HEK293 (cell line): ENCODE data around the gene BRPF1.

Experiments used
- CTCF ChIA-PET: fragments of 350-600 bp; formaldehyde crosslinking; extraction: SDS; loops from one replicate; lab custom pipeline; 2021; ENCODE audit warnings: antibody characterized with exemption; lab: Yijun Ruan, JAX
- POLR2A ChIA-PET: fragments of 300-600 bp; formaldehyde crosslinking; extraction: SDS; loops from one replicate; lab custom pipeline; 2020; ENCODE audit warnings: antibody characterized with exemption, inconsistent platforms; lab: Yijun Ruan, JAX
- H3K27ac ChIP-seq: fragments of 200-500 bp; sonication (Bioruptor generic); 2 replicates; pipeline ENCODE4 v1.5.1; 2014; ENCODE audit warnings: low read depth, low read length, control low read depth, inconsistent platforms; ENCODE audit errors: extremely low read depth
- H3K36me3 ChIP-seq, 2 experiments: fragments of 200-500 bp in 1 of 2; sonication (Bioruptor generic) in 1 of 2; 1 replicate in 1 of 2; 2 replicates in 1 of 2; pipeline ENCODE4 v1.5.1; 2014 to 2017; ENCODE audit warnings: inconsistent platforms in 2 of 2, low read length in 2 of 2; ENCODE audit not compliant: control insufficient read depth in 2 of 2, insufficient read depth in 1 of 2
- H3K4me1 ChIP-seq: fragments of 200-500 bp; sonication (Bioruptor generic); 2 replicates; pipeline ENCODE4 v1.5.1; 2014; ENCODE audit warnings: mild to moderate bottlenecking, low read length, inconsistent platforms; ENCODE audit not compliant: control insufficient read depth, insufficient read depth
- H3K4me3 ChIP-seq: 2 replicates; pipeline ENCODE4 v1.5.1; 2011; ENCODE audit warnings: low read depth, mild to moderate bottlenecking, control low read depth, low read length, moderate library complexity
- H3K9me3 ChIP-seq: fragments of 200-500 bp; sonication (Bioruptor generic); 2 replicates; pipeline ENCODE4 v1.5.1; 2014; ENCODE audit warnings: low read depth, low read length, inconsistent platforms; ENCODE audit not compliant: control insufficient read depth, insufficient read depth
- GLIS1 ChIP-seq: fragments of 450-650 bp; formaldehyde crosslinking; IDR thresholded peaks from 2 replicates; pipeline ENCODE4 v1.5.1; 2016; ENCODE audit warnings: missing biosample characterization, missing genetic modification characterization
- KLF1 ChIP-seq: fragments of 450-650 bp; formaldehyde crosslinking; IDR thresholded peaks from 2 replicates; pipeline ENCODE4 v1.5.1; 2016; ENCODE audit warnings: missing biosample characterization, missing genetic modification characterization
- KLF10 ChIP-seq: fragments of 450-650 bp; IDR thresholded peaks from 2 replicates; pipeline ENCODE4 v1.5.1; 2018; ENCODE audit warnings: missing biosample characterization, mild to moderate bottlenecking, missing genetic modification characterization
- KLF7 ChIP-seq: fragments of 450-650 bp; formaldehyde crosslinking; IDR thresholded peaks from 2 replicates; pipeline ENCODE4 v1.5.1; 2016; ENCODE audit warnings: missing biosample characterization, missing genetic modification characterization, borderline replicate concordance
- SCRT2 ChIP-seq: fragments of 450-650 bp; formaldehyde crosslinking; IDR thresholded peaks from 2 replicates; pipeline ENCODE4 v1.5.1; 2016; ENCODE audit warnings: missing biosample characterization, missing genetic modification characterization
- ZIC2 ChIP-seq: fragments of 450-650 bp; formaldehyde crosslinking; IDR thresholded peaks from 2 replicates; pipeline ENCODE4 v1.5.1; 2016; ENCODE audit warnings: missing biosample characterization, missing genetic modification characterization
- ZNF112 ChIP-seq: fragments of 450-650 bp; formaldehyde crosslinking; IDR thresholded peaks from 2 replicates; pipeline ENCODE4 v1.5.0; 2017; ENCODE audit warnings: missing biosample characterization, missing genetic modification characterization
- ZNF132 ChIP-seq: fragments of 450-650 bp; formaldehyde crosslinking; IDR thresholded peaks from 2 replicates; pipeline ENCODE4 v1.5.1; 2017; ENCODE audit warnings: missing biosample characterization, missing genetic modification characterization, borderline replicate concordance
- ZNF140 ChIP-seq: fragments of 450-650 bp; formaldehyde crosslinking; IDR thresholded peaks from 2 replicates; pipeline ENCODE4 v1.5.1; 2016; ENCODE audit warnings: missing biosample characterization, missing genetic modification characterization
- ZNF2 ChIP-seq: fragments of 450-650 bp; formaldehyde crosslinking; IDR thresholded peaks from 2 replicates; pipeline ENCODE4 v1.5.1; 2016; ENCODE audit warnings: missing biosample characterization, missing genetic modification characterization
- ZNF214 ChIP-seq: fragments of 450-650 bp; formaldehyde crosslinking; IDR thresholded peaks from 2 replicates; pipeline ENCODE4 v1.5.1; 2017; ENCODE audit warnings: missing biosample characterization, mild to moderate bottlenecking, missing genetic modification characterization, borderline replicate concordance
- ZNF311 ChIP-seq: fragments of 450-650 bp; formaldehyde crosslinking; IDR thresholded peaks from 2 replicates; pipeline ENCODE4 v1.5.1; 2017; ENCODE audit warnings: missing biosample characterization, missing genetic modification characterization, borderline replicate concordance
- ZNF341 ChIP-seq: fragments of 450-650 bp; formaldehyde crosslinking; IDR thresholded peaks from 2 replicates; pipeline ENCODE4; 2016; ENCODE audit warnings: low read depth, missing biosample characterization, missing genetic modification characterization
- ZNF600 ChIP-seq: fragments of 450-650 bp; formaldehyde crosslinking; IDR thresholded peaks from 2 replicates; pipeline ENCODE4 v1.5.1; 2016; ENCODE audit warnings: missing biosample characterization, missing genetic modification characterization
- ZNF626 ChIP-seq: fragments of 450-650 bp; sonication (Bioruptor Pico); formaldehyde crosslinking; IDR thresholded peaks from 2 replicates; pipeline ENCODE4 v1.5.1; 2018; ENCODE audit warnings: missing biosample characterization, missing genetic modification characterization, inconsistent platforms
- ZNF768 ChIP-seq: fragments of 450-650 bp; formaldehyde crosslinking; IDR thresholded peaks from 2 replicates; pipeline ENCODE4 v1.5.1; 2018; ENCODE audit warnings: missing biosample characterization, mild to moderate bottlenecking, missing genetic modification characterization
- ZSCAN16 ChIP-seq: fragments of 450-650 bp; formaldehyde crosslinking; IDR thresholded peaks from 2 replicates; pipeline ENCODE4 v1.5.1; 2016; ENCODE audit warnings: missing biosample characterization, missing genetic modification characterization
- TF ChIP-seq, protein P1 (sequence below): fragments of 450-650 bp; formaldehyde crosslinking; optimal IDR thresholded peaks from 2 replicates; pipeline ENCODE3; 2016; ENCODE audit warnings: missing biosample characterization, mild to moderate bottlenecking, missing genetic modification characterization
- TF ChIP-seq, protein P2 (sequence below): fragments of 450-650 bp; formaldehyde crosslinking; IDR thresholded peaks from 2 replicates; pipeline ENCODE4 v1.5.1; 2016; ENCODE audit warnings: missing biosample characterization, missing genetic modification characterization
- TF ChIP-seq, protein P3 (sequence below): fragments of 450-650 bp; formaldehyde crosslinking; IDR thresholded peaks from 2 replicates; pipeline ENCODE4 v1.5.1; 2016; ENCODE audit warnings: missing biosample characterization, missing genetic modification characterization
- TF ChIP-seq, protein P4 (sequence below): fragments of 450-650 bp; formaldehyde crosslinking; IDR thresholded peaks from 2 replicates; pipeline ENCODE4; 2016; ENCODE audit warnings: missing biosample characterization, missing genetic modification characterization
- TF ChIP-seq, protein P5 (sequence below): fragments of 450-650 bp; formaldehyde crosslinking; IDR thresholded peaks from 2 replicates; pipeline ENCODE4 v1.5.1; 2016; ENCODE audit warnings: missing biosample characterization, missing genetic modification characterization

The BRPF1 gene

DNA sequence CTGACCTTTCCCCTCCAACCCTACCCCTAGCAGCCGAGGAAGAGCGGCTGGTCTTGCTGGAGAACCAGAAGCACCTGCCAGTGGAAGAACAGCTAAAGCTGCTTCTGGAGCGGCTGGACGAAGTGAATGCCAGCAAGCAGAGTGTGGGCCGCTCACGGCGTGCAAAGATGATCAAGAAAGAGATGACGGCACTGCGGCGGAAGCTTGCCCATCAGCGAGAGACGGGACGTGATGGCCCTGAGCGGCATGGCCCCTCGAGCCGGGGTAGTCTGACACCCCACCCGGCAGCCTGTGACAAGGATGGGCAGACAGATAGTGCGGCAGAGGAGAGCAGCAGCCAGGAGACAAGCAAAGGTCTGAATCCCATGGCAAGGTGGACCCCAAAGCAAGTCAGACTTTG, 12.0 kb downstream of the BRPF1 start (continued):
- TF ChIP-seq, protein P1, sequence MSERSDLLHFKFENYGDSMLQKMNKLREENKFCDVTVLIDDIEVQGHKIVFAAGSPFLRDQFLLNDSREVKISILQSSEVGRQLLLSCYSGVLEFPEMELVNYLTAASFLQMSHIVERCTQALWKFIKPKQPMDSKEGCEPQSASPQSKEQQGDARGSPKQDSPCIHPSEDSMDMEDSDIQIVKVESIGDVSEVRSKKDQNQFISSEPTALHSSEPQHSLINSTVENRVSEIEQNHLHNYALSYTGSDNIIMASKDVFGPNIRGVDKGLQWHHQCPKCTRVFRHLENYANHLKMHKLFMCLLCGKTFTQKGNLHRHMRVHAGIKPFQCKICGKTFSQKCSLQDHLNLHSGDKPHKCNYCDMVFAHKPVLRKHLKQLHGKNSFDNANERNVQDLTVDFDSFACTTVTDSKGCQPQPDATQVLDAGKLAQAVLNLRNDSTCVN: no peak
- TF ChIP-seq ZNF2 (tag by site-specific recombination): no peak
- TF ChIP-seq, all 188 proteins: peak for 0

DNA sequence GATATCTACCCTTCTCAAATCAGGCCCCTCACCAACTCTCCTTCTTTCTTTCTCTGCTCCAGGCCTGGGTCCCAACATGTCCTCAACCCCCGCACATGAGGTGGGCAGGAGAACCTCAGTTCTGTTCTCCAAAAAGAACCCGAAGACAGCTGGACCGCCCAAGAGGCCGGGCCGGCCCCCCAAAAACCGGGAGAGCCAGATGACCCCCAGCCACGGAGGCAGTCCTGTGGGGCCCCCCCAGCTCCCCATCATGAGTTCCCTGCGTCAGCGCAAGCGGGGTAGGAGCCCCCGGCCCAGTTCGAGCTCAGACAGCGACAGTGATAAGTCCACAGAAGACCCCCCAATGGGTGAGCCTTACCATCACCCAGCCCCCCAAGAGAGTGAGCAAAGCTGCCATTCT, 12.6 kb downstream of the BRPF1 start:
- Histone ChIP-seq H3K9me3 (no peaks in the 10 kb centered on the region), H3K36me3 (peaks cover 17 to 100% of the 10 kb centered on the region in 2 experiments), H3K4me1 (no peaks in the 10 kb centered on the region), H3K4me3 (no peak overlapping the region), H3K27ac (no peak overlapping the region)
- TF ChIP-seq, protein P2, sequence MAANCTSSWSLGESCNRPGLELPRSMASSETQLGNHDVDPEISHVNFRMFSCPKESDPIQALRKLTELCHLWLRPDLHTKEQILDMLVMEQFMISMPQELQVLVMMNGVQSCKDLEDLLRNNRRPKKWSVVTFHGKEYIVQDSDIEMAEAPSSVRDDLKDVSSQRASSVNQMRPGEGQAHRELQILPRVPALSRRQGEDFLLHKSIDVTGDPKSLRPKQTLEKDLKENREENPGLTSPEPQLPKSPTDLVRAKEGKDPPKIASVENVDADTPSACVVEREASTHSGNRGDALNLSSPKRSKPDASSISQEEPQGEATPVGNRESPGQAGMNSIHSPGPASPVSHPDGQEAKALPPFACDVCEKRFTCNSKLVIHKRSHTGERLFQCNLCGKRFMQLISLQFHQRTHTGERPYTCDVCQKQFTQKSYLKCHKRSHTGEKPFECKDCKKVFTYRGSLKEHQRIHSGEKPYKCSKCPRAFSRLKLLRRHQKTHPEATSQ: no peak
- TF ChIP-seq GLIS1 (tag by site-specific recombination) (no peak), ZNF311 (tag by site-specific recombination) (no peak), ZNF214 (tag by site-specific recombination) (no peak), ZNF140 (tag by site-specific recombination) (no peak), ZSCAN16 (tag by site-specific recombination) (no peak), KLF10 (no peak)
- TF ChIP-seq, protein P3, sequence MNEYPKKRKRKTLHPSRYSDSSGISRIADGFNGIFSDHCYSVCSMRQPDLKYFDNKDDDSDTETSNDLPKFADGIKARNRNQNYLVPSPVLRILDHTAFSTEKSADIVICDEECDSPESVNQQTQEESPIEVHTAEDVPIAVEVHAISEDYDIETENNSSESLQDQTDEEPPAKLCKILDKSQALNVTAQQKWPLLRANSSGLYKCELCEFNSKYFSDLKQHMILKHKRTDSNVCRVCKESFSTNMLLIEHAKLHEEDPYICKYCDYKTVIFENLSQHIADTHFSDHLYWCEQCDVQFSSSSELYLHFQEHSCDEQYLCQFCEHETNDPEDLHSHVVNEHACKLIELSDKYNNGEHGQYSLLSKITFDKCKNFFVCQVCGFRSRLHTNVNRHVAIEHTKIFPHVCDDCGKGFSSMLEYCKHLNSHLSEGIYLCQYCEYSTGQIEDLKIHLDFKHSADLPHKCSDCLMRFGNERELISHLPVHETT (tag by site-specific recombination): no peak
- ChIA-PET CTCF (interaction anchor here (0.6 to 0.9 kb wide), 3 partner anchors 9 to 63 kb away, joined by 3 to 5 read pairs (median 3); no protein-coding TSS in a partner anchor), POLR2A (no interaction called here)

- Histone ChIP-seq H3K4me3 (no peak overlapping the region), H3K36me3 (peaks cover 10 to 87% of the 10 kb centered on the region in 2 experiments), H3K4me1 (0 out of 2 replicates have a peak, but pooled peaks cover 2% of the 10 kb centered on the region), H3K27ac (no peak overlapping the region), H3K9me3 (no peaks in the 10 kb centered on the region)
- ChIA-PET CTCF (no interaction called here), POLR2A (interaction anchor here (1.8 kb wide), 1 partner anchor 10 kb away, joined by 5 read pairs; no protein-coding TSS in a partner anchor)
- TF ChIP-seq KLF1 (tag by site-specific recombination): no peak
- TF ChIP-seq ZNF341 (tag by site-specific recombination): no peak
- no peak for TF ChIP-seq ZNF132 (tag by site-specific recombination)
- TF ChIP-seq ZNF112 (tag by site-specific recombination): no peak
- no peak for TF ChIP-seq ZNF626 (tag by site-specific recombination)
- TF ChIP-seq ZNF311 (tag by site-specific recombination): no peak
- no peak for TF ChIP-seq ZIC2 (tag by site-specific recombination)
- TF ChIP-seq KLF7 (tag by site-specific recombination): no peak
Measured at GRCh38 chr3:9745521-9745920, 14.0 kb downstream of the BRPF1 start.

GRCh38 chr3:9746330-9746729, 14.8 kb downstream of the BRPF1 start:
- ChIA-PET POLR2A (interaction anchor here (1.8 kb wide), 1 partner anchor 11 kb away, joined by 5 read pairs; no protein-coding TSS in a partner anchor), CTCF (no interaction called here)
- no peak overlapping the region for H3K4me3 ChIP-seq
- peaks cover 9 to 84% of the 10 kb centered on the region in 2 experiments for H3K36me3 ChIP-seq
- H3K9me3 ChIP-seq: no peaks in the 10 kb centered on the region
- no peak overlapping the region for H3K27ac ChIP-seq
- H3K4me1 ChIP-seq: 0 out of 2 replicates have a peak, but pooled peaks cover 2% of the 10 kb centered on the region
- TF ChIP-seq SCRT2 (tag by site-specific recombination) (peak; percentile 97), ZNF600 (tag by site-specific recombination) (0 out of 2 replicates have a peak, but pooled peaks have one; percentile 31), ZNF768 (tag by site-specific recombination) (no peak), GLIS1 (tag by site-specific recombination) (peak; percentile 75)
- TF ChIP-seq, protein P4, sequence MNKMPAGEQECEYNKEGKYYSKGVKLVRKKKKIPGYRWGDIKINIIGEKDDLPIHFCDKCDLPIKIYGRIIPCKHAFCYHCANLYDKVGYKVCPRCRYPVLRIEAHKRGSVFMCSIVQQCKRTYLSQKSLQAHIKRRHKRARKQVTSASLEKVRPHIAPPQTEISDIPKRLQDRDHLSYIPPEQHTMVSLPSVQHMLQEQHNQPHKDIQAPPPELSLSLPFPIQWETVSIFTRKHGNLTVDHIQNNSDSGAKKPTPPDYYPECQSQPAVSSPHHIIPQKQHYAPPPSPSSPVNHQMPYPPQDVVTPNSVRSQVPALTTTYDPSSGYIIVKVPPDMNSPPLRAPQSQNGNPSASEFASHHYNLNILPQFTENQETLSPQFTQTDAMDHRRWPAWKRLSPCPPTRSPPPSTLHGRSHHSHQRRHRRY (tag by site-specific recombination): no peak
- TF ChIP-seq, protein P5, sequence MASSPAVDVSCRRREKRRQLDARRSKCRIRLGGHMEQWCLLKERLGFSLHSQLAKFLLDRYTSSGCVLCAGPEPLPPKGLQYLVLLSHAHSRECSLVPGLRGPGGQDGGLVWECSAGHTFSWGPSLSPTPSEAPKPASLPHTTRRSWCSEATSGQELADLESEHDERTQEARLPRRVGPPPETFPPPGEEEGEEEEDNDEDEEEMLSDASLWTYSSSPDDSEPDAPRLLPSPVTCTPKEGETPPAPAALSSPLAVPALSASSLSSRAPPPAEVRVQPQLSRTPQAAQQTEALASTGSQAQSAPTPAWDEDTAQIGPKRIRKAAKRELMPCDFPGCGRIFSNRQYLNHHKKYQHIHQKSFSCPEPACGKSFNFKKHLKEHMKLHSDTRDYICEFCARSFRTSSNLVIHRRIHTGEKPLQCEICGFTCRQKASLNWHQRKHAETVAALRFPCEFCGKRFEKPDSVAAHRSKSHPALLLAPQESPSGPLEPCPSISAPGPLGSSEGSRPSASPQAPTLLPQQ (tag by site-specific recombination): no peak
